Right ventricle myocardium superior (tissue), 1 donor: ENCODE measurements around the gene KLHDC9. TPM values are rescaled to one million over a fixed set of nuclear protein-coding genes. Genes with fewer than 3 reads are reported as not detected.
A peak's percentile ranks its signal among the peaks of the same experiment; 100 is the strongest.
"Not testable (repeated sequence)": the region's sequence is repeated elsewhere in the genome, so short reads cannot be mapped to it uniquely, and the experiment has no call there.

Source experiments
- ATAC-seq: fragments of 200-7000 bp; cut with Tn5 transposase; one replicate; pipeline ENCODE4 v1.9.1; 2020; ENCODE audit warnings: mild to moderate bottlenecking; ENCODE audit not compliant: poor library complexity
- DNase-seq: peaks from one replicate; pipeline ENCODE4 v3.0.0-alpha.2; 2020
- intact Hi-C: fragments of 100-400 bp; cut with DNase I; formaldehyde crosslinking; loops from one replicate; pipeline ENCODE4 v1.11.2; 2022
- long read RNA-seq: library from polyadenylated mRNA; unstranded; transcript quantifications from one replicate; pipeline ENCODE4 v2.0.0, GENCODE V29; 2021
- total RNA-seq: library from RNA; stranded (reverse); fragmentation: NEBNext Ultra II Directional; extraction: Animal tissue kit (Norgen Biotek cat#: 25700); gene quantifications from one replicate; pipeline ENCODE4 v1.2.1, GENCODE V29; 2021
- donor health status: DM: no; HTN: yes; CAD: no; lungs with severe emphysema.

The KLHDC9 gene
- 4.7 TPM for total RNA-seq
- long read RNA-seq, transcript KLHDC9-207 (5 exons, 1,038 nt), result major isoform, 8 of 12 reads
- long read RNA-seq, partial matches to known transcripts, result 1 of 12 reads
- long read RNA-seq, other reads (novel, unspliced or antisense), result 0 of 12 reads

GRCh38 chr1:161098210-161099068 is at the start of gene KLHDC9:
Gene KLHDC9, plus strand, starts transcription at chr1:161098361. Its CDS starts 175 bp downstream, at chr1:161098536.
- intact Hi-C loops, result loop anchor here (2.0 to 5.0 kb wide), 2 partner anchors 51 to 102 kb away; partner anchors contain the start of gene USF1
- ATAC-seq (peak; percentile 82), DNase-seq (peak; percentile 78)

GRCh38 chr1:161048949-161049722 is 49.0 kb upstream of the KLHDC9 start:
- ATAC-seq (no peak), DNase-seq (no peak)
- intact Hi-C loops, result loop anchor here (5.0 kb wide), 1 partner anchor 48 kb away; the partner anchor contains the start of gene KLHDC9

DNA sequence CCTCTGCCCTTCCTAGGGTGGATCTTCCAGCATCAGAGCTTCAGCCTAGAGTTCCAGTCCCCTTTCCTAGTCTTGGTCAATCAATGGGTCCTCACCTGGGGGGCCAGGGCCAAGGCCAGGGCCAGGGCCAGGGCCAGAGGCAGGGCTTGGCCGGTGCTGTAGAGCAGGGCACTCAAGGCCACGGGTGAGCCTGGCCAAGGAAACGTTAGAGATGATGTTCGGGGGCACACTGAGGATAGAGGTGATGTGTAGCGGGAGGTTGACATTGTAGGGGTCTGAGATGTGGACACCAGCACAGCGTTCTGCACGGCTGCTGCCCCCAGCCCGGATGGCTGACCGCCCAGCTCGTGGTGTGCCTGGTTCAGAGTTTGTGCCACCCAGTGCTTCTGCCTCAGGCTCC is 46.9 kb upstream of the KLHDC9 start:
- intact Hi-C loops, result no loop called here
- ATAC-seq (no peak), DNase-seq (no peak)

- intact Hi-C loops, result no loop called here
These were observed 45.3 kb upstream of the KLHDC9 start for GRCh38 chr1:161052899-161053298.

DNA sequence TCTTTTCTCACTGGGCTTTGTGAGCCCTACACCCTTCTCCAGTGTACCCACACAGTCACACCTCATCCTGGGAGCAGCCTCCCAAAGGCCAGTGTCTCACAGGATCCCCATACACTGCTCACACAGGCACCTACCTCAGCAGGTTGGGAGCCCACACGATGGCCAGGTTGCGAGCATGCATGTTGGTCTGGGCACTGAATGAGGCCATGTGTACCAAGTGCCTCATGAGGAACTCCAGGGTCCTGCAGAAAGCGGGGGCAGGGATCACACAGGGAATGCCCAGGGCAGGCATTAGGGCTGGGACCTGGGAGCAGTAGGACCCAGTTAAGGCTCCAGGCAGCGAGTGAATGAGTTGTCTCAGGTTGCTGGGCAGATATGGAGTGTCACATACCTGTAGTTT is 43.9 kb upstream of the KLHDC9 start:
- DNase-seq, result no peak
- intact Hi-C loops, result no loop called here

More at GRCh38 chr1:161052899-161053298, 45.3 kb upstream of the KLHDC9 start:
- ATAC-seq (no peak), DNase-seq (no peak)

DNA sequence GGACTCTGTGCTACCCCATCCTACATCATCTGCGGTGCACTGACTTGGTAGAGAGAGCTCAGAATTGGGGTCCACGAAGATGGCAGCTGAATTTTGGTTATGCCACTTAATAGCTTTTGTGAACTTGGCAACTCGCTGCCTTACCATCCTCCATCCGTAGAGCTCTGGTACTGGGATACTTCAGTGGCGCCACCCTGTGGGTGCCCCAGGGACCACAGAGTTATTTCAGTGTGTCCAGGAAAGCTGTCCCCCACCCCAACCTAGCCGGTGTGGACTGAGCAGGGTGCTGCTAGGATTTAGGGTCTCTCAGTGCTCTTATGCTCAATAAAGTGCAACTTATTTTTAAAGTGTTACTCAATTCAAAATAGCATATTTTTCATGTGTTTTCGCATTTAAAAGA is 43.4 kb upstream of the KLHDC9 start:
- no peak for DNase-seq
- no peak for ATAC-seq
- intact Hi-C loops, result no loop called here

More for the DNA sequence above, 43.9 kb upstream of the KLHDC9 start:
- ATAC-seq, result no peak

GRCh38 chr1:161059293-161059692 is 38.9 kb upstream of the KLHDC9 start:
- DNase-seq (no peak), ATAC-seq (no peak)
- intact Hi-C loops, result no loop called here

GRCh38 chr1:161061419-161061818 is 36.7 kb upstream of the KLHDC9 start:
- intact Hi-C loops, result no loop called here
- ATAC-seq (no peak), DNase-seq (no peak)

DNA sequence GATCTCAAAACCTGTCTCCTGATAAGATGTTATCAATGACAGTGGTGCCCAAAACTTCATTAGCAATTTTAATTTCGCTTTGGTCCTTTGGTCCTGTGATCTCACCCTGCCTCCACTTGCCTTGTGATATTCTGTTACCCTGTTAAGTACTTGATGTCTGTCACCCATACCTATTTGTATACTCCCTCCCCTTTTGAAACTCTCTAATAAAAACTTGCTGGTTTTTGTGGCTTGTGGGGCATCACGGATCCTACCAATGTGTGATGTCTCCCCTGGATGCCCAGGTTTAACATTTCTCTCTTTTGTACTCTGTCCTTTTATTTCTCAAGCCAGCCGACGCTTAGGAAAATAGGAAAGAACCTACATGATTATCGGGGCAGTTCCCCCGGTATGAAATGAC is 34.2 kb upstream of the KLHDC9 start:
- intact Hi-C loops, DNase-seq, ATAC-seq: not testable (repeated sequence)

- intact Hi-C loops, DNase-seq, ATAC-seq: not testable (repeated sequence)
These were observed 32.5 kb upstream of the KLHDC9 start for GRCh38 chr1:161065681-161066080.

GRCh38 chr1:161066694-161067093 is 31.5 kb upstream of the KLHDC9 start:
- ATAC-seq (no peak), DNase-seq (no peak)
- intact Hi-C loops, result no loop called here

DNA sequence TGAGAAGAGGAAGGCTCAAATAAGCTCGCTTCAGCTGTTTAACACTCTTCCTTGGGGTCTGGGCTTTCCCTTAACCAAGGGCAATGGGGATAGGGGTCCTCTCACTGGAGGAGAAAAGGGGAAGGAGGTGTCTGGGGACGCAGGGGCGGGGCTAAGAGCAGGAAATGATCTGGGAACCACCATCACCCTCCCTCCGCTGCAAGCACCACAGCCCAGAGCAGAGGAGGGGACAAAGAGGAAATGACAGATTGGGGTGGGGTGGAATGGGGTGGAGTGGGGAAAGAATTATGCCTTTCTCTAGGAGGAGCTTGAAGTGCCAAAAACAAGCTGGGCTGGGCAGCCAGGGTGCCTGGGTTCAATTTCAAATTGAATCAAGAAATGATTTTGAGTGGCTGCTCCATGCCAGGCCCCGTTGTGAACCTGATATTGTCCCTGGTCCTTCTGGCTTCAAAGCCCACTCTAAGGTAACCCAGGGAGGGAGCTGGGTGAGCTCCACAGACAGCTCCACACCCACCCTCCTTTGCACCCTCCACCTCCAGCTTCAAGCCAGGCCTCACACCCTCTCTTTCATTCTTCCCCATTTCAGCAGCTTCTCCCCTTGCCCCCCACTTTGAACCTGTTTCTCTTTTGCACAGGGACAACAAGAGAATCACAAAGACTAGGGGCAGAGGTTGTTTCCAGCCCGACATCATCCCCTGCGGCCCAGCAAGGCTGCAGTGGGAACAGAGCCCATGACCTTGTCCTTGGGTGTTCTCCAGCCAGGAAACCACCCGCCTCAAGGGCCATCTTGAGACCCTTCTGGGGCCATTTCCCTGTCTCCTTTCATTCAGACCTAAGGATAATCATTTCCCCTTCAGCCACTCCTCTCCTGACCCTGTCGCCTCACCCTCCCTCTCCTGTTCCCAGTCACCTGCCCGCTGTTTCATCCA is 29.6 kb upstream of the KLHDC9 start:
- ATAC-seq (peak; percentile 79), DNase-seq (peak; percentile 83)
- intact Hi-C loops, result no loop called here

DNA sequence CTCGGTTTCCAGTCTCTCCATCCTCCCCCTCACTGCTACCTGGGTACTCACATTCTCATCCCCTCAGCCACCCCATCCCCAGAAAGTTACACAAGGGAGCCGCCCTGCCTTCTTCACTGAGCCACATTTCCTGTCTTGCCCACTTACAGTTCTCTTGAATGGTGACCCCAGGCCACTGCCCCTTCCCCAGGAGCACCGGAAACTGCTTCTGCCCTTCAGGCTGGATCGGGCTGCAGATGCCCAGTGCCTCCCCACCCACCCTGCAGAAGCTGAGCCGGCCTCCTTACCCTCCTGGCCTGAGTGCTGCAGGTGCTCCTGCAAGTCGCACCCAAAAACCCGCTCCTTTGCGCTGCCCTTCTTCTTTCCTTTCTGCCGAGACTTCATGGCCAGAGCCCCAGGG is 28.9 kb upstream of the KLHDC9 start:
- intact Hi-C loops, result no loop called here
- ATAC-seq, result no peak
- DNase-seq, result no peak

DNA sequence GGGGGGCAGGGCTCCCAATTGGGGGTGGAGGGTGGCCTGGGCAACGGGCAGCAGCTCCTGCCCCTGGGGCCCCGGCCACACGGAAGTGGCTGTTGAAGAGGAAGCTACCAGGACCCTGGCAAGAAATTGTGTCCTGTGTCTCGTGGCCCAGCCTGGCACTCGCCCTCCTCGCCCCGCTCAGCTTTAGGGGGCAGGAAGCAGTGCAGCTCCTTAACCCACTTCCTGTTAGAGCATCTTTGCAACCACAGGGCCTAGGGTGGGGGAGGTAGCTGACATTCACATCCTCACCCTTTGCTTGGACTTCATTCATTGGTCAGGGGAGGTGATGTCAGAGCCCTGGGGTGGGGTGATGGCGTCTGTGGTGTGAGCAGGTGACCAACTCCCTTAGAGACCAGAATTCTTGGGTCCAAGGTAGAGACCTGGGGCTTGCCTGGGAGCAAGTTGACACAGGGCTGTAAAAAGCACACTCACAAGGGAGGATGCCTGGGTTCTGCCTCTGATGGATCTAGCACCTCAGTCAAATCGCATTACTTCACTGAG is 28.4 kb upstream of the KLHDC9 start, which contains the start of gene ARHGAP30:
TSS of gene ARHGAP30 (minus strand) at position 161 of the 540 bp plus-strand sequence. CDS start 267 bp downstream, outside the sequence.
- intact Hi-C loops, result no loop called here
- DNase-seq (peak; percentile 82), ATAC-seq (peak; percentile 74)

DNA sequence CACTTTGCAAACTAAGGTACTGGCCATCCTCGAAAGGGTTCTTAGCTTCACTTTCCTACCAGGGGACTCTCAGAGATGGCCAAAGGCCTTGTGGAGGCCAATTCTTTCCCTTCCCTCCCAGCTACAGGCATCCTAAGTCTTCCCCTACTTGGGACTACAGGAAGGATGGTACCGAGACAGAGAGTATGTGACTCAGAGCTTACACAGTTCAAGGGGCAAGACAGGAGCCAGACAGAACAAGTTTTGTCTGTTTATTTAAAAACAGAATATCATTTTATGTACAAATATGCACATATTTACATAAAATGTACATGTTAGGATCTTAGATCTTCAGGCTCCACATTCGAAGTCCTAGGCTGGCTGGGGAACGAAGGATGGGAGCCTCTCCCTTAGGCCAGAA is 27.4 kb upstream of the KLHDC9 start:
- ATAC-seq (no peak), DNase-seq (no peak)
- intact Hi-C loops, result no loop called here

DNA sequence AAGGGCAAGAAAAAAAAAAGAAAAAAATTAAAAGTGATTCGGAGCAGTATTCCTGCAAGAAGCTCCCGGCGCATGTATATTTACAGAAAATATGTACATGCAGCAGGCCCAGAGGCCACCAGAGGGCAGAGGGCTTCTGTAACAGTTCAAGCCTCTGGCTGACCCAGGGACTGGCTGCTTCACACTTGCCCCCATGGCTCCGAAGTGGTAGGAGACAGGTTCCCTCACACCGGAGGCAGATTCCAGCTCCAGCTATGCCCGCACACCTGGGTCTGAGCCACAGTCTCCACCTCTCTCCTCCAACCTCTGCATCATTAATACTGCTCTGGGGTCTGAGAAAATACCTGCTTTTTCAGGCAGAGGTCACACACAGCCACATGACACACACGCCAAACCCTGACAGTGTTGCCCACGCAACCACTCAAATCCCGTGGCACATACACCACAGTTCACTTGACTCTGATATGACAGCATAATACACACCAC is 26.2 kb upstream of the KLHDC9 start:
- intact Hi-C loops, result no loop called here
- DNase-seq, result peak; percentile 82
- peak; percentile 58 for ATAC-seq

DNA sequence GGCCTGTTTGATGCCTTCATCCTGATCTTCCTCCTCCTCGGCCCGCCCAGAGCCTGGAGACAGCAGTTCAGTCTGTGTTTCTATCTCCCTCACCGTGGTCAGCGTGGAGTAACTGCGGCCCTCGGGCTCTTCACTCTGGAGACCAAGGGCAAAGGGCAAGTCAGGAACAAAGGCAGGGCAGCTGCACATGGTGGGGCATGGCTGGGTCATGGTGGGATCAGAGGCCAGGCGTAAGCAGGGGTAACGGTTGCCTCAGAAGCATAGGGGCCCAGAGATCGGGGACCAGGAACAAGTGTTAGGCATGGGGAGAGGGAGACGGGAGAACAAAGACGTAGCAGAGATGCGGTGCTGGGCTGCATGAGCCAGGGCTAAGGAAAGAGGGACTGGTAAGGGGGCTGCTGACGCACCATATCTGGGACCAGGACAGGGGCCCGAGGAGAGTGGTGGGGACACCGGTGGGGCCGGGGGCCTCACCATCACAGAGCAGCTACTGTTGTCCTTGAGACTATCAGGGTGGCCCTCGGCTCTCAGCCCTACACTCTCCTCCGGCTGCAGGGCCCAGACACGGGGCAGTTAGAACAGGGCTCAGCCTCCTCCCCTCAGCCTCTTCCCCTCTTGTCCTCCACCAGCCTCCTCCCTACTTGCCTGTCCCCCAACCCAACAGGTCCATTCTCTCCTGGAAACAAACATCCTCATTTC is 25.3 kb upstream of the KLHDC9 start:
- ATAC-seq (no peak), DNase-seq (no peak)
- intact Hi-C loops, result no loop called here
